Pancreas (tissue), 10 donors: ENCODE data around the gene TMEM30A. TPM values are rescaled to one million over a fixed set of nuclear protein-coding genes. Genes with fewer than 3 reads are reported as not detected.
A peak's percentile ranks its signal among the peaks of the same experiment; 100 is the strongest.

Experiments
- ATAC-seq, 4 donors: fragments of 200-7000 bp; cut with Tn5 transposase; one replicate each; pipeline versions ENCODE4 v1.8.0 to v1.9.1; 2020; ENCODE audit warnings: mild to moderate bottlenecking in 4 of 4, moderate library complexity in 4 of 4
- DNase-seq, 6 donors: peaks; one replicate each; pipeline ENCODE4 v3.0.0-alpha.2; 2020
- FAIRE-seq: peaks from 2 replicates; lab custom pipeline; 2012; peaks lifted over from hg19 to GRCh38; lab: Jason Lieb, UNC
- H3K27ac ChIP-seq, 4 donors: fragments of 200-600 bp; sonication (generic); 1 replicate in 3 of 4; 2 replicates in 1 of 4; pipeline versions ENCODE4 v1.5.0 to v1.8.0; 2020
- H3K27me3 ChIP-seq, 4 donors: fragments of 200-600 bp; one replicate each; pipeline ENCODE4 v1.8.0; 2021
- H3K36me3 ChIP-seq, 3 donors: fragments of 200-600 bp; sonication (generic) in 1 of 3; one replicate each; pipeline versions ENCODE4 v1.5.0 to v1.8.0; 2020 to 2021
- H3K4me1 ChIP-seq, 3 donors: fragments of 200-600 bp; one replicate each; pipeline ENCODE4 v1.8.0; 2021
- H3K4me3 ChIP-seq, 4 donors: fragments of 200-600 bp; sonication (generic) in 2 of 4; one replicate each; pipeline versions ENCODE4 v1.5.0 to v1.8.0; 2020 to 2021
- H3K9me3 ChIP-seq, 4 donors: fragments of 200-600 bp; one replicate each; pipeline ENCODE4 v1.8.0; 2021
- WGBS, 2 donors: extraction: QIAGEN DNeasy Blood & Tissue Kit; methylation state at CpG; one replicate each; pipeline ENCODE4 v1.1.7; 2013; 5-methylcytosine and 5-hydroxymethylcytosine counted together
- intact Hi-C, 3 donors: fragments of 100-400 bp; cut with DNase I; formaldehyde crosslinking; loops; one replicate each; pipeline versions ENCODE4 v1.11.1 to v1.14.2; 2022
- polyA plus RNA-seq, 2 donors: library from polyadenylated mRNA; stranded (reverse); fragments of 200-250 nt; gene quantifications; one replicate each; pipeline ENCODE4 v1.2.3, GENCODE V29; 2013
- total RNA-seq, 6 donors: library from RNA; stranded (reverse); fragmentation: NEBNext Ultra II Directional in 4 of 6; extraction: Animal tissue kit (Norgen Biotek cat#: 25700) in 4 of 6; gene quantifications; one replicate each; pipeline versions ENCODE4 v1.2.1 to v1.2.4, GENCODE V29; 2021 to 2023
- TF ChIP-seq, protein P1 (sequence below), 4 donors: fragments of 200-600 bp; sonication (generic) in 3 of 4; IDR thresholded peaks; one replicate each; pipeline versions ENCODE4 v1.5.0 to v1.8.0; 2021; ENCODE audit warnings: antibody characterized with exemption in 4 of 4
- donor health status: healthy with polysubstance abuse.
- donor health status: DM: no; HTN: no; CAD: no; lungs with moderate emphysema.
- donor health status: DM: no; HTN: no; CAD: no.
- donor health status: control.
- donor health status: control.
- donor health status: Bipolar disorder and iron deficiency.
- donor health status: DM: yes; HTN: yes; CAD: no.
- donor health status: DM: no; HTN: no; CAD: no.
- donor health status: DM: no; HTN: no; CAD: no.
- donor health status: DM: yes; HTN: yes; CAD: no.

The TMEM30A gene
- total and polyA plus RNA-seq, 8 donors, result 21.2 to 85.5 (median 66.5) TPM

DNA sequence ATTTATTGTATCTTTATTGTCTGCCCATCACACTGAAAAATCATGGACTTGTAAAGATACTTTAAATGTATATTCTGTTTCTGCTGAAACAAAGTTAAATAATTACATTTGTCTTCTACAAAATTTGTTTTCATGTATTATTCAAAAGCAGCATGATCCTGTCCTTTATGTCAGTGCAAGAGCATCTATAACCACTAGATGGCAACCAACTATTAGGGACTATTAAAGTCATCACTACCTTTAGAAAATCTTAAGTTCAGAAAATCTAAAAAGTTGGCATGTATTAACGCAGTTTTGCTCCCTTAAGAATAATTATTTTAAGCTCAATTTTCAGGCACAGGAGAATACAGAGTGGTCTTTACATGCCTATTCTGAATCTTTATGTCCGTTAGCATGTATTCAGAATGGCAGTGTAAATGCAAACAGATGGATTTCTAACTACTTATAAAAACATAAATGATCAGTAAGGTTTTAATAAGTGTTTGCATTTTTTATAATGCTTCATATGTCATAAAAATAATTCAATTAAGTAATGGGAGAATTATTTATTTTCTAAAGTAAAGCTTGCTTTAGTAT, 17.8 kb downstream of the TMEM30A start:
- intact Hi-C loops, result loop anchor here in 1 of 3 donors (10.0 kb wide), 1 partner anchor 268 kb away; no protein-coding TSS in a partner anchor
- no peaks in the 10 kb centered on the region for H3K27me3 ChIP-seq
- ATAC-seq, result peak; percentile 79 to 90 (median 88)
- DNase-seq, result no peak
- H3K4me1 ChIP-seq, result peaks cover 5 to 28% (median 28%) of the 10 kb centered on the region in 3 donors
- TF ChIP-seq, protein P1, sequence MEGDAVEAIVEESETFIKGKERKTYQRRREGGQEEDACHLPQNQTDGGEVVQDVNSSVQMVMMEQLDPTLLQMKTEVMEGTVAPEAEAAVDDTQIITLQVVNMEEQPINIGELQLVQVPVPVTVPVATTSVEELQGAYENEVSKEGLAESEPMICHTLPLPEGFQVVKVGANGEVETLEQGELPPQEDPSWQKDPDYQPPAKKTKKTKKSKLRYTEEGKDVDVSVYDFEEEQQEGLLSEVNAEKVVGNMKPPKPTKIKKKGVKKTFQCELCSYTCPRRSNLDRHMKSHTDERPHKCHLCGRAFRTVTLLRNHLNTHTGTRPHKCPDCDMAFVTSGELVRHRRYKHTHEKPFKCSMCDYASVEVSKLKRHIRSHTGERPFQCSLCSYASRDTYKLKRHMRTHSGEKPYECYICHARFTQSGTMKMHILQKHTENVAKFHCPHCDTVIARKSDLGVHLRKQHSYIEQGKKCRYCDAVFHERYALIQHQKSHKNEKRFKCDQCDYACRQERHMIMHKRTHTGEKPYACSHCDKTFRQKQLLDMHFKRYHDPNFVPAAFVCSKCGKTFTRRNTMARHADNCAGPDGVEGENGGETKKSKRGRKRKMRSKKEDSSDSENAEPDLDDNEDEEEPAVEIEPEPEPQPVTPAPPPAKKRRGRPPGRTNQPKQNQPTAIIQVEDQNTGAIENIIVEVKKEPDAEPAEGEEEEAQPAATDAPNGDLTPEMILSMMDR (IDR thresholded peaks at IDR 0.05), result peak; percentile 52 to 79 (median 69)
- no peaks in the 10 kb centered on the region for H3K9me3 ChIP-seq
- 43 to 45% methylated on average over 2 of the region's 2 CpGs for WGBS, 2 donors
- FAIRE-seq, result peak; percentile 98
- peaks cover 0 to 21% (median 10%) of the 10 kb centered on the region in 3 donors for H3K36me3 ChIP-seq
- no peak overlapping the region for H3K27ac ChIP-seq
- no peak overlapping the region for H3K4me3 ChIP-seq

DNA sequence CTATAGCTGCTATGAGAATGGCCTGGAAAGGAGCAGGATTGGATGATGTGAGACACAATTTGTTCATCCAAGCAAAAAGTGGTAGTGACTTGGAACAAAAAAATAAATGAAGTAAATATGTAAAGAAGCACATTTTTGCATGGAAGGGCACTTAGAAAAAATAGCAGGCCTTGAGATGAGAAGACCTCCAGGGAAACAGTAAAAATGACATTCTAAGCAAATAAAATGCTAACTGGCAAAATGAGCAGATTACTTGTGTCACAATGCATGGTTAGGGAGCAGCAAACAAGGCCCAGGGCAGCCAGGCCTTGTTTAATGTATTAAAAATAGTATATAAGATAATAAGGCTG, 21.2 kb downstream of the TMEM30A start:
- Histone ChIP-seq H3K4me1 (peaks cover 0 to 16% (median 13%) of the 10 kb centered on the region in 3 donors), H3K4me3 (no peak overlapping the region), H3K27me3 (no peaks in the 10 kb centered on the region), H3K36me3 (peaks cover 0 to 43% (median 24%) of the 10 kb centered on the region in 3 donors), H3K27ac (no peak overlapping the region), H3K9me3 (no peaks in the 10 kb centered on the region)
- FAIRE-seq (no peak), DNase-seq (no peak), ATAC-seq (no peak)
- intact Hi-C loops, result loop anchor here in 1 of 3 donors (10.0 kb wide), 1 partner anchor 271 kb away; no protein-coding TSS in a partner anchor
- TF ChIP-seq, protein P1 (IDR thresholded peaks at IDR 0.05), result no peak

DNA sequence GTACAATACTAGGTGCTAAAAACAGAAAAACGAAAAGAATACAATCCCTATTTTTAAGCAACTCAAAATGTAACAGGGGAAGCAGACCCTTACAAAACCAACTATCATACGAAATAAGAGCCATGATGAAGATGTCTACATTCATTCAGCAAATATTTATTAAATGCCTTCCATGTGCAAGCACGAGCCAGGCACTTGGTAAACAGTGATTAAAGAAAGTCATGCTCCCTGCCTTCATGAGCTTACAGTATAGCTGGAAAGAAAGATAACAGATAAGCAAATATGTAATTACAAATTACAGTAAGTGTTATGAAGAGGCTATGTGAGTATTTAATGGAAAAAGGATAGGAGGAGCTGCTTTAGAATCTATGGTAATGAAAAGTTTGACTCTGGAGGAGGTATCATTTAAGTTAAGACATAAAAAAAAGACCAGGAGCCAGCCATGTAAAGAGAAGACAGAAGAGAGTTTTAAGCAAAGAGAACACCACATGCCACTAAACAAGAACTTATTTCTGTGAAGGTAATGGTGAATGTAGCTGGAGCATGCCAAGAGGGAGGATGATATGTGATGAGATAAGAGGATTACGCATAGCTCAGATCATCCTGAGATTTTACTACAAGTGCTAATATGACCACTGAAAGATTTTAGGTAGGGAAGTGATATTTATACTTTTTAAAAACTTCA, 21.7 kb downstream of the TMEM30A start:
- Histone ChIP-seq H3K27ac (no peak overlapping the region), H3K36me3 (peaks cover 0 to 49% (median 24%) of the 10 kb centered on the region in 3 donors), H3K4me3 (no peak overlapping the region), H3K27me3 (no peaks in the 10 kb centered on the region), H3K9me3 (no peaks in the 10 kb centered on the region), H3K4me1 (peaks cover 0 to 11% (median 9%) of the 10 kb centered on the region in 3 donors)
- FAIRE-seq (no peak), DNase-seq (no peak), ATAC-seq (no peak)
- 65 to 70% methylated on average over 4 of the region's 4 CpGs for WGBS, 2 donors
- intact Hi-C loops, result loop anchor here in 1 of 3 donors (10.0 kb wide), 1 partner anchor 272 kb away; no protein-coding TSS in a partner anchor
- TF ChIP-seq, protein P1 (IDR thresholded peaks at IDR 0.05), result no peak

DNA sequence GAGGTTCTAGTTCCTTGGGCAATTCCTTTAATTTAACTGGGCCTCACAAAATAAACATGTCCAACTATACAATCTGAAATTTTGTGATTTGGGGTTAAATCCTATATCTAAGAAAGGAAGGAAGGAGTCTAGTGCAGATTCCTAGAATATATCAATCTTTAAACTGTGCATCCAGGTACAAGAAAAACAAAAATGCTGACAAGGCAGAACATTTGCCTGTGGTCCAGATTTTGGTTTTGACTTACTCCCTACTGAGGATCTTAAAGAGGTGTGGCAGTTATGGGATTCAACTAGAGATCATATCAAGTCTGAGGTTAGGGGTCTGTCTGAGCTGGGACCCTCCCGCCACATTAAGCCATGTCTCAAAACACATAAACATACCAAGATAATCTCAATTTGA, 23.3 kb downstream of the TMEM30A start:
- Histone ChIP-seq H3K4me1 (no peaks in the 10 kb centered on the region), H3K9me3 (no peaks in the 10 kb centered on the region), H3K4me3 (no peak overlapping the region), H3K27ac (no peak overlapping the region), H3K36me3 (peaks cover 0 to 51% (median 24%) of the 10 kb centered on the region in 3 donors), H3K27me3 (no peaks in the 10 kb centered on the region)
- DNase-seq (no peak), ATAC-seq (no peak), FAIRE-seq (no peak)
- intact Hi-C loops, result loop anchor here in 1 of 3 donors (10.0 kb wide), 1 partner anchor 274 kb away; no protein-coding TSS in a partner anchor
- 89 to 93% methylated on average over 1 of the region's 1 CpG for WGBS, 2 donors
- TF ChIP-seq, protein P1 (IDR thresholded peaks at IDR 0.05), result no peak
